Upper lobe of left lung (tissue), 6 donors: ENCODE results near the gene NR3C2. TPM values are rescaled to one million over a fixed set of nuclear protein-coding genes. Genes with fewer than 3 reads are reported as not detected.
"Not testable (repeated sequence)": the region's sequence is repeated elsewhere in the genome, so short reads cannot be mapped to it uniquely, and the experiment has no call there.

ENCODE experiments used
- ATAC-seq, 2 donors: fragments of 200-7000 bp; cut with Tn5 transposase; one replicate each; pipeline ENCODE4 v1.9.1; 2022; ENCODE audit warnings: mild to moderate bottlenecking in 2 of 2, moderate library complexity in 2 of 2; ENCODE audit not compliant: low FRiP score in 2 of 2
- DNase-seq, 2 donors: peaks; one replicate each; pipeline ENCODE4 v3.0.0-alpha.2; 2019 to 2020
- H3K27ac ChIP-seq, 4 donors: fragments of 200-600 bp; sonication (generic); one replicate each; pipeline ENCODE4 v1.5.1; 2016 to 2019
- H3K27me3 ChIP-seq, 4 donors: fragments of 200-600 bp; sonication (generic); one replicate each; pipeline ENCODE4 v1.5.1; 2017 to 2019
- H3K36me3 ChIP-seq, 4 donors: fragments of 200-600 bp; sonication (generic); one replicate each; pipeline ENCODE4 v1.5.1; 2016 to 2019
- H3K4me1 ChIP-seq, 4 donors: fragments of 200-600 bp; sonication (generic); one replicate each; pipeline ENCODE4 v1.5.1; 2018 to 2019
- H3K4me3 ChIP-seq, 4 donors: fragments of 200-600 bp; sonication (generic); one replicate each; pipeline ENCODE4 v1.5.1; 2017 to 2019; ENCODE audit warnings: mild to moderate bottlenecking in 2 of 4, moderate library complexity in 1 of 4
- H3K9me3 ChIP-seq, 4 donors: fragments of 200-600 bp; sonication (generic); one replicate each; pipeline ENCODE4 v1.5.1; 2018 to 2019
- CTCF ChIP-seq, 6 experiments: fragments of 450-650 bp in 4 of 6; fragments of 200-600 bp in 2 of 6; sonication (generic) in 2 of 6; IDR thresholded peaks; one replicate each; pipeline ENCODE4 v1.5.1; 2016 to 2019; ENCODE audit warnings: antibody characterized with exemption in 6 of 6
- EP300 ChIP-seq, 4 donors: sonication (generic); formaldehyde crosslinking; IDR thresholded peaks; one replicate each; pipeline ENCODE4 v1.5.1; 2017; ENCODE audit warnings: antibody characterized with exemption in 4 of 4, control low read depth in 2 of 4
- POLR2A ChIP-seq, 4 donors: fragments of 450-650 bp; IDR thresholded peaks; one replicate each; pipeline ENCODE4 v1.5.1; 2016 to 2017; ENCODE audit warnings: antibody characterized with exemption in 4 of 4, mild to moderate bottlenecking in 2 of 4
- POLR2AphosphoS5 ChIP-seq, 2 donors: sonication (generic); formaldehyde crosslinking; IDR thresholded peaks; one replicate each; pipeline ENCODE4 v1.5.1; 2017; ENCODE audit warnings: antibody characterized with exemption in 2 of 2
- WGBS, 2 donors: methylation state at CpG; one replicate each; pipeline ENCODE4 v1.1.5; 2017 to 2018; 5-methylcytosine and 5-hydroxymethylcytosine counted together
- total RNA-seq, 6 donors: library from RNA; depleted of rRNA in 4 of 6; stranded (reverse); fragments of >200 nt in 4 of 6; gene quantifications; one replicate each; pipeline versions ENCODE4 v1.1.0 to v1.2.1, GENCODE V29; 2016 to 2021
- donor health status: DM: no; HTN: no; CAD: no; lungs with moderate emphysema.
- donor health status: DM: no; HTN: yes; CAD: no; lungs with severe emphysema.

Gene NR3C2
- total RNA-seq, 6 donors from 2014 or later, result 10.3 to 39.8 (median 23.7) TPM

- TF ChIP-seq CTCF (IDR thresholded peaks at IDR 0.05), result no peak
- TF ChIP-seq POLR2AphosphoS5 (IDR thresholded peaks at IDR 0.05), result no peak
- Histone ChIP-seq H3K27me3 (no peaks in the 10 kb centered on the region), H3K9me3 (no peaks in the 10 kb centered on the region), H3K4me3 (no peak overlapping the region), H3K36me3 (no peaks in the 10 kb centered on the region), H3K27ac (no peak overlapping the region), H3K4me1 (no peaks in the 10 kb centered on the region)
- ATAC-seq, result no peak
- 84 to 87% methylated on average over 2 of the region's 2 CpGs for WGBS, 2 donors
- DNase-seq, result no peak
These were observed 109.7 kb downstream of the NR3C2 start for GRCh38 chr4:148332486-148332885.

GRCh38 chr4:148330724-148331123 lies 111.5 kb downstream of the NR3C2 start:
- Histone ChIP-seq H3K36me3 (no peaks in the 10 kb centered on the region), H3K4me1 (no peaks in the 10 kb centered on the region), H3K27ac (no peak overlapping the region), H3K27me3 (no peaks in the 10 kb centered on the region), H3K4me3 (no peak overlapping the region), H3K9me3 (no peaks in the 10 kb centered on the region)
- DNase-seq (no peak), ATAC-seq (no peak)
- no peak for TF ChIP-seq EP300 (IDR thresholded peaks at IDR 0.05)
- no peak for TF ChIP-seq CTCF (IDR thresholded peaks at IDR 0.05)
- TF ChIP-seq POLR2AphosphoS5 (IDR thresholded peaks at IDR 0.05), result no peak
- WGBS, 2 donors, result 92 to 97% methylated on average over 3 of the region's 3 CpGs

GRCh38 chr4:148330161-148330560 lies 112.1 kb downstream of the NR3C2 start:
- no peaks in the 10 kb centered on the region for H3K9me3 ChIP-seq
- no peak overlapping the region for H3K4me3 ChIP-seq
- no peaks in the 10 kb centered on the region for H3K36me3 ChIP-seq
- no peak for TF ChIP-seq POLR2AphosphoS5 (IDR thresholded peaks at IDR 0.05)
- TF ChIP-seq CTCF (IDR thresholded peaks at IDR 0.05), result no peak
- TF ChIP-seq POLR2A (IDR thresholded peaks at IDR 0.05), result no peak
- no peak for TF ChIP-seq EP300 (IDR thresholded peaks at IDR 0.05)
- H3K27ac ChIP-seq, result no peak overlapping the region
- no peak for ATAC-seq
- DNase-seq, result no peak
- H3K27me3 ChIP-seq, result no peaks in the 10 kb centered on the region
- H3K4me1 ChIP-seq, result no peaks in the 10 kb centered on the region
- 82 to 93% methylated on average over 5 of the region's 5 CpGs for WGBS, 2 donors

- no peak for TF ChIP-seq CTCF (IDR thresholded peaks at IDR 0.05)
- TF ChIP-seq POLR2AphosphoS5 (IDR thresholded peaks at IDR 0.05), result no peak
- no peak for TF ChIP-seq EP300 (IDR thresholded peaks at IDR 0.05)
- TF ChIP-seq POLR2A (IDR thresholded peaks at IDR 0.05), result no peak
- Histone ChIP-seq H3K4me3 (no peak overlapping the region), H3K27ac (no peak overlapping the region), H3K4me1 (no peaks in the 10 kb centered on the region), H3K9me3 (no peaks in the 10 kb centered on the region), H3K36me3 (no peaks in the 10 kb centered on the region), H3K27me3 (no peaks in the 10 kb centered on the region)
- no peak for DNase-seq
- ATAC-seq, result no peak
- 93 to 94% methylated on average over 5 of the region's 5 CpGs for WGBS, 2 donors
These were observed 112.5 kb downstream of the NR3C2 start for GRCh38 chr4:148329751-148330150.

GRCh38 chr4:148327683-148328082 lies 114.5 kb downstream of the NR3C2 start:
- Histone ChIP-seq H3K4me1 (no peaks in the 10 kb centered on the region), H3K27me3 (no peaks in the 10 kb centered on the region), H3K9me3 (no peaks in the 10 kb centered on the region), H3K4me3 (no peak overlapping the region), H3K27ac (no peak overlapping the region), H3K36me3 (no peaks in the 10 kb centered on the region)
- ATAC-seq (no peak), DNase-seq (no peak)
- 94 to 100% methylated on average over 1 of the region's 1 CpG for WGBS, 2 donors
- TF ChIP-seq CTCF (IDR thresholded peaks at IDR 0.05) (no peak), POLR2AphosphoS5 (IDR thresholded peaks at IDR 0.05) (no peak), POLR2A (IDR thresholded peaks at IDR 0.05) (no peak), EP300 (IDR thresholded peaks at IDR 0.05) (no peak)

- ATAC-seq, H3K9me3 ChIP-seq, H3K4me3 ChIP-seq, H3K27ac ChIP-seq, H3K36me3 ChIP-seq, H3K4me1 ChIP-seq, H3K27me3 ChIP-seq: not testable (repeated sequence)
- DNase-seq, result peak in 1 of 2 donors; percentile 64
- 86 to 91% methylated on average over 14 to 17 of the region's 17 CpGs for WGBS, 2 donors
These were observed 118.9 kb downstream of the NR3C2 start for GRCh38 chr4:148323316-148323715.
